GM18858 (cell line): Measurements from ENCODE around the gene HDGFL2.

Source experiments
- ATAC-seq: cut with Tn5 transposase; IDR thresholded peaks from one replicate; pipeline ENCODE4 v1.9.1; 2021; ENCODE audit not compliant: unreplicated experiment

The HDGFL2 gene

DNA sequence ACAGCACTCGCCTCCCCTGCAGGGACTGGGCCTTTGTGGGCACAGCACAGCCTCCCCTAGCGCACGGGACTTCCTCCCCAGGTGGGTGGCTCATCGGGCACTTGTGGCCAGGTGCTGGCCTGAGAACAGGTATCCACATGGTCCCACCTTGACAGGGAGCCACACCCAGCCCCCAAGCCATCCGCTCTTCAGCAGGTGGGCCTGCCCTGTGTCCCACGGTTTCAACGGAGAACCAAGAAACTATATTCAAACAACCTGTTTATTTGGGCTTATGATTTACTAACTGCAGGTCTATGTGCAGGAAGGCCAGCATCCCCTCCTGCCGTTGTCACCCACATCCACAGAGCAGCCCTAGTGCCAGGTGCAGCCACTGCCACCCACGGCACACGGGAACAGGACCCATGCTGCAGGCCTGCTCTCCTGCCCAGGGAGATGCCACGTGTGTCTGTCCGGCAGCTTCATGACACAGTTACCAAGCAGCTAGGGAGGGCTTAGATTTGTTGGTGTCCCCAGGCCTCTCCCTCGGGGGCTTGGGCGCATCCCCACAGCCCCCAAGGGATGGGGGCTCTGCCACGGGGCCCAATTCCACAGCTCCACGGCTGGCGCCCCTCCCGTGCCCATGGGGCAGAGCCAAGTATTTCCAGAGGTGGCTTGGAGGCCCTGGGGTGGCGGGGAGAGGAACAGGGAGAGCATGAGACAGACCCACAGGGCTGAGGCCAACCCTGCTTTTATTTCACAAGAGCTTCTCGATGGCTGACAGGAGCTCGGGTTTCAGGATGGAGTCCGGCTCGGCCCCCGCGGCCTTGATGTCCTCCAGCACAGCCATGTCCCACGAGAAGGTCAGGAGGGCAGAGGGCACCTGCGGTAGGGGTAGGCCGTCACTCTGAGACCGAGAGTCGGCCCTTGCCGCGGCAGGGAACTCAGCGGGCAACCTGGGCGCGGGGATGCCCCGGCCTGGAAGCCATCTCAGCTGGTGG lies 27.0 kb upstream of the HDGFL2 start:
- no peak for ATAC-seq

DNA sequence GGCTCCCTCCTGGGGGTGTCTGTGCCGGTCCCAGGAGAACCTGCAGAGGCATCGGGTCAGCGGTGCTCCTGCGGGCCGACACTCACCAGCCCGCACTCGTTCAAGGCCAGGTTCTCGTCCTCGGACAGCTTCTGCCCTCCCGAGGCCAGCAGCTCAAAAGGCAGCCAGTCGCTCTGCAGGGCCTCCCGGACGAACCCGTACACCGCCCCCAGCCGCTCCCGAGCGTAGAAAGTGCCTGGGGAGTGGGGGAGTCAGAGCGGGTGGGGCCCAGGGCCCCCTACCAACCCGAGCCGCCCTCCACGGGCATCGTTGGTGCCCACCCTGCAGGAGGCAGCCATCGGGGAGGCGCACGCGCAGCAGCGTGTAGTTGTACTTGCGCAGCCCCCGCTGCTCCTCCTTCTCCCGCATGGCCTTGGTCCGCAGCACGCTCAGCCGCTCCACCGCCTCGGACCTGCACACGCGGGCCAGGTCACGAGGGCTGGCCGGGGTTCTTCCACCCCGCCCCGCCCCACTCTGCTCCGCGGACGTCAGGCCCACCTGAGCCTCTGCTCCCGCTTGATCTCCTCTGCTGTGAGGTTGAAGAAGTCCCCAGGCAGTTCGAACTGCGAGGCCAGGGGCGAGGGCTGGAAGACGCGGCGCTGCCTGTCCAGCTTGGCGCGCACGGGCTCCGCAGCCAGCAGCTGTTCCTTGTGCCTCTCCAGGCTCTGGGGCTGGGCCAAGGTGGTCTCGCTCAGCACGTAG lies 26.0 kb upstream of the HDGFL2 start:
- ATAC-seq: no peak

- ATAC-seq: no peak
These were observed 25.3 kb upstream of the HDGFL2 start for GRCh38 chr19:4446704-4447200.

DNA sequence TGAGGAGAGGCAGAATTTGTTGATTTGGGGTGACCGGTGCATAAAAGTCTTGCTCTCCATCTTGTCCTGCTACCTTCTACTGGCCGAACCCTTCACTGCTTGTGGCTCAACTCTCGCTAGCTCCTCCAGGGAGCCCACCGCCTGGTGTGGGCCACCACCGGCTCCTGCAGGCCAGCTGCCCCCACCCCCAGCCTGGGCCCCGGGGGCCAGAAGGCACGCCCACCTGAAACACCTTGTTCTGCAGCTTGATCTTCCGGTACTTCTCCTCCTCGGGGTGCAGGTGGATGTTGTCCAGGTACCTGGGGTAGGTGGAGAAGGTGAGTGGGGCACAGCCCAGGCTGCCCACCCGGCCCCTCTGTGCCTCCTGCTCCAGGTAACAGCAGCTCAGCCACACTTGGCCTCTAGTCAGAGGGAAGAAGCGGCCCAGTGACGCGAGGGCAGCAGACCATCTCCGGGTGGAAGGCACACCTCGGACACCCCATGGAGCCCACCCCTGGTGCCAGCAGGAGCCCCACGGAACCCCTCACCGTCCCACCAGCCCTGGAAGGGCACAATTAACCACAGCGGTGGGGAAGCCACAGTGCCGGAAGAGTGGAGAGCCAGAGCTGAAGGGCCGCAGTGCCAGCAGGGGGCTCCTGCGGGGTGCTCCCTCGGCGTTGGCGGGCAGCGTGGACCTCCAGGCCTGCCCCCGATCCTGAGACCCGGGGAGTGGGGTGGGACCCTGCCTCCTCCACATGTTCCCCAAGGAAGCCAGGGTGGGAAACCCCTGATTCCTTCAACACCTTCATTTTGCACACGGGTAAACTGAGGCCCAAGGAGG lies 24.6 kb upstream of the HDGFL2 start:
- ATAC-seq: no peak

GRCh38 chr19:4448147-4448985 lies 23.7 kb upstream of the HDGFL2 start:
- no peak for ATAC-seq

GRCh38 chr19:4449022-4449638 lies 23.0 kb upstream of the HDGFL2 start:
- ATAC-seq: no peak

- no peak for ATAC-seq
These were observed 22.5 kb upstream of the HDGFL2 start for GRCh38 chr19:4449639-4450028.

DNA sequence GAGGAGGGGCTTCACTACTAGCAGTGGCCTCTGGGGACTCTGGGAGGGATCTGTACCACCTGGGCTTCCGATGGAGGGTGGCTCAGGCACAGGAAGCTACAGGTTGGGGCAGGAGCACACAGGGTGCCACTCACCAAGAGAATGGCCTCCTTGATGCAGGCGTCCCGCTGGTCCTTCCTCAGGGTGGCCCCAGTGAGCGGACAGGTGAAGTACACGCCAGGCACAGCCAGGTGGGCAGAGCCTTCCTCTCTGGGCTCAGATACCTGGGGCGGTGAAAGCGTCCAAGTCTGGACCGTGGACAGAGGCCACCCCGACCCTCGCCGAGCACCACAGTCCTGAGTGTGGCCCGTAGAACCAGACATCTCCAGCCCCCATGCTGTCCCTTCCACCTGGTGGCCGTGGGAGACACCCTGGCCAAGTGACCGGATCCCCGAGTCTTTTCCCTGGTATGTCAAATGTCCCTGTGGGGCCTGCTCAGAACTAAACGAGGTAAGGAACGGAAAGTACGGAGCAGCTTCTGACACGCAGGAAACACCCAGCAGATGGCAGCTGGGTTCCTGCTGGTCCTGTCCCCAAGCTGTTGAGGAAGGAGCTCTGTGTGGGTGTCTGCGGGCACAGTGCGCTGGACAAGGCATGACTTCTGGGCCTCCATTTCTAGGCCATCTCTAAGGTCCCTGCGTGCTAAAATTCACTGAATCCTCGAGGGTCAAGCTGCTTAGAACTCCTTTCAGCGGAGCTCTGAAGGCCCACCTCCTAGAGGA lies 19.7 kb upstream of the HDGFL2 start:
- ATAC-seq: no peak

DNA sequence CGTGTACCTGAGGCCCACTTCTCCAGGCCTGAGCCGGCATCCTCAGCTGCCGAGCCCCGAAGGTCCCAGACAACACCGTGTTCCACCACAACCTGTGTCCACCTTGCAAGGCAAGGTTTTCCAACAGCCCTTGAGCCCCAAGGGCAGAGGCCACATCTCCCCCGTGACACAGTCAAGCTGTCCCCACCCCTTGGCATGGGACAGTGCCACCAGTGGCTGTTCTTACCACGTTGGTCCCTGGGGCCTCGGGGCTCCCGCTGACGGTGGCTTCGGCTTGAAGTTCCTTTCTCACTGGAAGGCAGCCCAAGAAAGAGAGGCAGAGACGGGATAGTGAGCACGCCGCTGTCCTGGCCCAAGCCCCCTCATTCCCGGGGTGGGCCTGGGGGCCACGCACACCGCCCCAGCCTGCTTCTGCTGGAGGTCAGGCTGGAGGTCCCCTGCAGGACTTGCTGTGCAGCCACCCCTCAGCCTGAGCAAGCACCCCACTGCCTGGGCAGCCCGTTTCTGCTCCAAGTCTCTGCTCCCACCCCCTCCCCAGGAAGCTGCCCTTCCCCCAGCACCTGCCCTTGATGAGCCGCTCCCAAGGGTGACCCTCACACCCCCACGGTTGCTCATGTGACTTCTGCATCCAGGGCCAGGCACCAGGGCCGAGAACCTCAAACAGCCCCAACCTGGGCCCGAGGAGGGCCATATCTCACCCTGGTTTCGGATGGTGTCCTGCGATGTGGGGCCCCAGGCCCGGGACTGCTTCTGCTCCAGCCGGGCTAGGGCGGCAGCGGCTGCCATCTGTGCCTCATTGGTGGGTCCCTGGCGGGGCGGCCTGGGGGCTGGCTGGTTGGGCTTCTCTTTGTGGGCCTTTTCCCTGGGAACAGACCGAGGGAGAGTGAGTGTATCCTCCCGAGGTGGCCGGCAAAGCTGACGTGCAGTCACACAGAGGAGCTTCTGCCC lies 18.6 kb upstream of the HDGFL2 start:
- ATAC-seq: no peak

- no peak for ATAC-seq
These were observed 17.1 kb upstream of the HDGFL2 start for GRCh38 chr19:4454747-4455718.

- ATAC-seq: no peak
These were observed 16.2 kb upstream of the HDGFL2 start for GRCh38 chr19:4455719-4456475.

GRCh38 chr19:4456476-4456842 lies 15.6 kb upstream of the HDGFL2 start:
- no peak for ATAC-seq

GRCh38 chr19:4456843-4457653 lies 15.0 kb upstream of the HDGFL2 start:
- no peak for ATAC-seq

DNA sequence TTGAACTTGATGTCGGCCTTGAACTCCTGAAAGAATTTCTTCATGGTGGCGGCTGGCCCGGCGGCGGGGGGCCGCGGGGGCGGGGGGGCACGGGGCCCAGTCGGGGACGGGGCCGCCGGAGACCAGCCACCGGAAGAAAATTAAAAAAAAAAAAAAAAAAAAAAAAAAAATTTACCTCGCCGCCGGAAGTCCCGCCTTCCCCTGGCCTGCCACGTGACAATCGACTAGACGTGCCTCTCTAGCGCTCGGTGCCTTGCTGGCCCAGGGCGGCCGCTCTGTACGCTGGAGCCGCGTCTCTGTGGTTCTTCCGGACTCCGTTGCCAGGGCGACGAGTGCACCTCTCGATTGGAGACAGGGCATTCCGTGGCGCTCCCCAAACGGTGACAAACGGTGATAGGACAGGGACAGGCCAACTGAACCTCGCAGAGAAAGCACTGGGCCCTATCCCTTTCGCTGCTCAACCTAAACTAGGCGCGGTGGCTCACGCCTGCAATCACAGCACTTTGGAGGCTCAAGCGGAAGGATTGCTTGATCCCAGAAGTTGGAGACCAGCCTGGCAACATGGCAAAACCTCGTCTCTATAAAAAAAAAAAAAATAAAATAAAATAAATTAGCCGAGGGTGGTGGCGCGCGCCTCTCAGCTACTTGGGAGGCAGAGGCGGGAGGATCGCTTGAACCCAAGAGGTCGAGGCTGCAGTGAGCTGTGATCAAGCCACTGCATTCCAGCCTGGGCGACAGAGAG lies 14.3 kb upstream of the HDGFL2 start, which contains the start of gene UBXN6:
TSS of gene UBXN6 (minus strand) at position 141 of the 742 bp plus-strand sequence. CDS start at position 44, 97 bp downstream.
- ATAC-seq: peak; percentile 88
